HEK293 (cell line): ENCODE data around the gene FASN.
A peak's percentile ranks its signal among the peaks of the same experiment; 100 is the strongest.

Experiments
- BCL11A ChIP-seq: fragments of 450-650 bp; formaldehyde crosslinking; IDR thresholded peaks from 2 replicates; pipeline ENCODE4 v1.5.1; 2016; ENCODE audit warnings: low read depth, missing biosample characterization, missing genetic modification characterization
- GLIS2 ChIP-seq: fragments of 450-650 bp; formaldehyde crosslinking; IDR thresholded peaks from 2 replicates; pipeline ENCODE4 v1.5.1; 2016; ENCODE audit warnings: missing biosample characterization, missing genetic modification characterization
- KLF10 ChIP-seq: fragments of 450-650 bp; IDR thresholded peaks from 2 replicates; pipeline ENCODE4 v1.5.1; 2018; ENCODE audit warnings: missing biosample characterization, mild to moderate bottlenecking, missing genetic modification characterization
- KLF16 ChIP-seq: fragments of 450-650 bp; formaldehyde crosslinking; IDR thresholded peaks from 2 replicates; pipeline ENCODE4 v1.5.1; 2017; ENCODE audit warnings: missing biosample characterization, missing genetic modification characterization
- KLF7 ChIP-seq: fragments of 450-650 bp; formaldehyde crosslinking; IDR thresholded peaks from 2 replicates; pipeline ENCODE4 v1.5.1; 2016; ENCODE audit warnings: missing biosample characterization, missing genetic modification characterization, borderline replicate concordance
- KLF9 ChIP-seq: fragments of 450-650 bp; formaldehyde crosslinking; IDR thresholded peaks from 2 replicates; pipeline ENCODE4 v1.5.1; 2016; ENCODE audit warnings: missing biosample characterization, missing genetic modification characterization, low read depth
- SP3 ChIP-seq: fragments of 450-650 bp; formaldehyde crosslinking; IDR thresholded peaks from 2 replicates; pipeline ENCODE4 v1.5.1; 2016; ENCODE audit warnings: missing biosample characterization, missing genetic modification characterization
- SP7 ChIP-seq: fragments of 450-650 bp; formaldehyde crosslinking; IDR thresholded peaks from 2 replicates; pipeline ENCODE4 v1.5.1; 2016; ENCODE audit warnings: missing biosample characterization, missing genetic modification characterization
- WT1 ChIP-seq: fragments of 450-650 bp; formaldehyde crosslinking; IDR thresholded peaks from 2 replicates; pipeline ENCODE4 v1.5.1; 2016; ENCODE audit warnings: missing biosample characterization, missing genetic modification characterization
- ZNF341 ChIP-seq: fragments of 450-650 bp; formaldehyde crosslinking; IDR thresholded peaks from 2 replicates; pipeline ENCODE4; 2016; ENCODE audit warnings: low read depth, missing biosample characterization, missing genetic modification characterization
- ZNF354C ChIP-seq: fragments of 450-650 bp; formaldehyde crosslinking; IDR thresholded peaks from 2 replicates; pipeline ENCODE4 v1.5.1; 2016; ENCODE audit warnings: missing biosample characterization, missing genetic modification characterization, low read depth, borderline replicate concordance
- ZNF366 ChIP-seq: fragments of 450-650 bp; formaldehyde crosslinking; conservative IDR thresholded peaks from 2 replicates; pipeline ENCODE4 v1.5.1; 2016; ENCODE audit warnings: missing biosample characterization, missing genetic modification characterization
- ZNF391 ChIP-seq: fragments of 450-650 bp; formaldehyde crosslinking; IDR thresholded peaks from 2 replicates; pipeline ENCODE4 v1.5.1; 2016; ENCODE audit warnings: low read depth, missing biosample characterization, missing genetic modification characterization, borderline replicate concordance
- ZNF398 ChIP-seq: fragments of 450-650 bp; formaldehyde crosslinking; IDR thresholded peaks from 2 replicates; pipeline ENCODE4 v1.5.1; 2017; ENCODE audit warnings: missing biosample characterization, missing genetic modification characterization
- ZNF510 ChIP-seq: fragments of 450-650 bp; formaldehyde crosslinking; IDR thresholded peaks from 2 replicates; pipeline ENCODE4 v1.5.1; 2018; ENCODE audit warnings: mild to moderate bottlenecking, missing genetic modification characterization, missing biosample characterization; ENCODE audit not compliant: insufficient replicate concordance
- ZNF561 ChIP-seq: fragments of 450-650 bp; IDR thresholded peaks from 2 replicates; pipeline ENCODE4 v1.5.1; 2018; ENCODE audit warnings: missing biosample characterization, missing genetic modification characterization, borderline replicate concordance
- ZNF600 ChIP-seq: fragments of 450-650 bp; formaldehyde crosslinking; IDR thresholded peaks from 2 replicates; pipeline ENCODE4 v1.5.1; 2016; ENCODE audit warnings: missing biosample characterization, missing genetic modification characterization
- ZNF654 ChIP-seq: fragments of 450-650 bp; formaldehyde crosslinking; IDR thresholded peaks from 2 replicates; pipeline ENCODE4 v1.5.1; 2016; ENCODE audit warnings: low read depth, missing biosample characterization, missing genetic modification characterization
- ZNF777 ChIP-seq: fragments of 450-650 bp; formaldehyde crosslinking; IDR thresholded peaks from 2 replicates; pipeline ENCODE4 v1.5.1; 2017; ENCODE audit warnings: missing biosample characterization, missing genetic modification characterization, borderline replicate concordance
- ZSCAN16 ChIP-seq: fragments of 450-650 bp; formaldehyde crosslinking; IDR thresholded peaks from 2 replicates; pipeline ENCODE4 v1.5.1; 2016; ENCODE audit warnings: missing biosample characterization, missing genetic modification characterization
- ZSCAN30 ChIP-seq: fragments of 450-650 bp; IDR thresholded peaks from 2 replicates; pipeline ENCODE4 v1.5.1; 2018; ENCODE audit warnings: missing biosample characterization, mild to moderate bottlenecking, missing genetic modification characterization, moderate library complexity
- ZXDB ChIP-seq: fragments of 450-650 bp; formaldehyde crosslinking; IDR thresholded peaks from 2 replicates; pipeline ENCODE4 v1.5.1; 2016; ENCODE audit warnings: missing biosample characterization, missing genetic modification characterization
- TF ChIP-seq, protein P1 (sequence below): fragments of 450-650 bp; formaldehyde crosslinking; IDR thresholded peaks from 2 replicates; pipeline ENCODE4 v1.5.0; 2017; ENCODE audit warnings: missing biosample characterization, missing genetic modification characterization, borderline replicate concordance
- TF ChIP-seq, protein P2 (sequence below): fragments of 450-650 bp; formaldehyde crosslinking; optimal IDR thresholded peaks from 2 replicates; pipeline ENCODE3; 2016; ENCODE audit warnings: missing biosample characterization, mild to moderate bottlenecking, missing genetic modification characterization

Gene FASN

DNA sequence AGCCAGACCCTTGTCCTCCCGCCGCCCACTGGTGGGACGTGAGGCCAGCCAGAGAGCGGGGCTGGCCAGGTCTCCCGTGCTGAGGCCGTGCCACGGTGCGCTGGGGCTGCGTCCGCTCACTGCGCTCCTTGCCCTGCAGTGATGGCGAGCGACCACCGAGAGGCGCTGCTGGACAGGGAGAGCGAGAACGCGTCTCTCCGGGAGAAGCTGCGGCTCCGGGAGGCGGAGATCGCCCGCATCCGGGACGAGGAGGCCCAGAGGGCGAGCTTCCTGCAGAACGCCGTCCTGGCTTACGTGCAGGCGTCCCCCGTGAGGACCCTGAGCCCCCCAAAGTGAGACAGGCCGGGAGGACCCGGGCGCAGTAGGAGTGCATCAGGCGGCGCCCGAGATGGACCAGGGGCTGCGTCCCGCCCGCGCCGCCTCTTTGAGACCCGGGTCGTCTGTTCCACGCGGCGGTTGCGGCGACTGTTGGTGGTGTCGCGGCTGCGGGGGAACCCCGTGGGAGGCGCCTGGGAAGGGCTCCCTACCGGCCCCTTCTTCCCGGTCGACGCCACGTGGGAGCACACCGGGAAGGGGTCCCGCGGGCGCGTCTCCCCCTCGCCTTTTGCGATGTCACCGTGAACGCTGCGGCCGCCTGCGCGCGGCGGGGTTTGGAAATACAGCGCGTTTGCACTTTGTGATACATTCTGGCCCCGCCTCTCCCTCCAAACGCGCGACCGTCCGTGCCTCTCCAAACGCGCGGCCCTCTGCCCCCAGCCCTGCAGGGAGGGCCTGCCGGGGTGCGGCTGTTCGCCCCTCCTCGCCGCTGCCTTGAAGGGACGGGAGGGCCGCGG is 67.3 kb downstream of the FASN start (continued):
- TF ChIP-seq, protein P1, sequence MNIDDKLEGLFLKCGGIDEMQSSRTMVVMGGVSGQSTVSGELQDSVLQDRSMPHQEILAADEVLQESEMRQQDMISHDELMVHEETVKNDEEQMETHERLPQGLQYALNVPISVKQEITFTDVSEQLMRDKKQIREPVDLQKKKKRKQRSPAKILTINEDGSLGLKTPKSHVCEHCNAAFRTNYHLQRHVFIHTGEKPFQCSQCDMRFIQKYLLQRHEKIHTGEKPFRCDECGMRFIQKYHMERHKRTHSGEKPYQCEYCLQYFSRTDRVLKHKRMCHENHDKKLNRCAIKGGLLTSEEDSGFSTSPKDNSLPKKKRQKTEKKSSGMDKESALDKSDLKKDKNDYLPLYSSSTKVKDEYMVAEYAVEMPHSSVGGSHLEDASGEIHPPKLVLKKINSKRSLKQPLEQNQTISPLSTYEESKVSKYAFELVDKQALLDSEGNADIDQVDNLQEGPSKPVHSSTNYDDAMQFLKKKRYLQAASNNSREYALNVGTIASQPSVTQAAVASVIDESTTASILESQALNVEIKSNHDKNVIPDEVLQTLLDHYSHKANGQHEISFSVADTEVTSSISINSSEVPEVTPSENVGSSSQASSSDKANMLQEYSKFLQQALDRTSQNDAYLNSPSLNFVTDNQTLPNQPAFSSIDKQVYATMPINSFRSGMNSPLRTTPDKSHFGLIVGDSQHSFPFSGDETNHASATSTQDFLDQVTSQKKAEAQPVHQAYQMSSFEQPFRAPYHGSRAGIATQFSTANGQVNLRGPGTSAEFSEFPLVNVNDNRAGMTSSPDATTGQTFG (tag by site-specific recombination): no peak
- TF ChIP-seq ZNF654 (tag by site-specific recombination): peak; percentile 77
- TF ChIP-seq, protein P2, sequence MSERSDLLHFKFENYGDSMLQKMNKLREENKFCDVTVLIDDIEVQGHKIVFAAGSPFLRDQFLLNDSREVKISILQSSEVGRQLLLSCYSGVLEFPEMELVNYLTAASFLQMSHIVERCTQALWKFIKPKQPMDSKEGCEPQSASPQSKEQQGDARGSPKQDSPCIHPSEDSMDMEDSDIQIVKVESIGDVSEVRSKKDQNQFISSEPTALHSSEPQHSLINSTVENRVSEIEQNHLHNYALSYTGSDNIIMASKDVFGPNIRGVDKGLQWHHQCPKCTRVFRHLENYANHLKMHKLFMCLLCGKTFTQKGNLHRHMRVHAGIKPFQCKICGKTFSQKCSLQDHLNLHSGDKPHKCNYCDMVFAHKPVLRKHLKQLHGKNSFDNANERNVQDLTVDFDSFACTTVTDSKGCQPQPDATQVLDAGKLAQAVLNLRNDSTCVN (tag by site-specific recombination): peak; percentile 93
- peak; percentile 45; the same call in 1 of the 2 replicates for TF ChIP-seq SP7
- peak; percentile 53 for TF ChIP-seq ZNF341 (tag by site-specific recombination)
- TF ChIP-seq BCL11A (tag by site-specific recombination): no peak; the same call in 1 of the 2 replicates
- TF ChIP-seq ZNF600 (tag by site-specific recombination): peak; percentile 96
- peak; percentile 10; the same call in 1 of the 2 replicates for TF ChIP-seq KLF7 (tag by site-specific recombination)
- TF ChIP-seq KLF9 (tag by site-specific recombination): peak; percentile 81
- TF ChIP-seq ZNF510 (tag by site-specific recombination): no peak
- TF ChIP-seq ZNF777: peak; percentile 48; the same call in 1 of the 2 replicates
- TF ChIP-seq ZXDB (tag by site-specific recombination): peak; percentile 61; the same call in 1 of the 2 replicates
- peak; percentile 95 for TF ChIP-seq GLIS2 (tag by site-specific recombination)
- 0 out of 2 replicates have a peak, but pooled peaks have one; percentile 16 for TF ChIP-seq ZNF366
- no peak for TF ChIP-seq ZNF354C (tag by site-specific recombination)
- TF ChIP-seq WT1 (tag by site-specific recombination): 0 out of 2 replicates have a peak, but pooled peaks have one; percentile 47
- TF ChIP-seq ZNF391 (tag by site-specific recombination): peak; percentile 76; the same call in 1 of the 2 replicates
- TF ChIP-seq KLF16 (tag by site-specific recombination): peak; percentile 45
- 0 out of 2 replicates have a peak, but pooled peaks have one; percentile 26 for TF ChIP-seq ZSCAN16 (tag by site-specific recombination)
- TF ChIP-seq SP3 (tag by site-specific recombination): peak; percentile 66
- TF ChIP-seq ZNF398: peak; percentile 12; the same call in 1 of the 2 replicates
- TF ChIP-seq ZNF561 (tag by site-specific recombination): peak; percentile 47; the same call in 1 of the 2 replicates
- peak; percentile 66; the same call in 1 of the 2 replicates for TF ChIP-seq KLF10 (tag by site-specific recombination)
- 0 out of 2 replicates have a peak, but pooled peaks have one; percentile 72 for TF ChIP-seq ZSCAN30 (tag by site-specific recombination)
